Glutamatergic neuron (in vitro differentiated cells): ENCODE results near the gene SCIMP. TPM values are rescaled to one million over a fixed set of nuclear protein-coding genes. Genes with fewer than 3 reads are reported as not detected.

Source experiments
- DNase-seq: peaks from one replicate; pipeline ENCODE4 v3.0.0; 2022
- H3K27ac Mint-ChIP-seq: one replicate; pipeline ENCODE4 v1.8.0; 2020; ENCODE audit warnings: mild to moderate bottlenecking, mixed read lengths, inconsistent platforms; ENCODE audit not compliant: unreplicated experiment
- H3K27me3 Mint-ChIP-seq: one replicate; pipeline ENCODE4 v1.8.0; 2020; ENCODE audit warnings: mild to moderate bottlenecking, moderate library complexity, mixed read lengths, inconsistent platforms; ENCODE audit not compliant: unreplicated experiment
- H3K36me3 Mint-ChIP-seq: one replicate; pipeline ENCODE4 v1.8.0; 2020; ENCODE audit warnings: mild to moderate bottlenecking, mixed read lengths, inconsistent platforms; ENCODE audit not compliant: unreplicated experiment
- H3K4me1 Mint-ChIP-seq: one replicate; pipeline ENCODE4 v1.8.0; 2020; ENCODE audit warnings: mild to moderate bottlenecking, low read depth, mixed read lengths, inconsistent platforms; ENCODE audit not compliant: unreplicated experiment
- H3K4me3 Mint-ChIP-seq: one replicate; pipeline ENCODE4 v1.8.0; 2020; ENCODE audit warnings: mild to moderate bottlenecking, mixed read lengths, inconsistent platforms; ENCODE audit not compliant: unreplicated experiment
- H3K9me3 Mint-ChIP-seq: one replicate; pipeline ENCODE4 v1.8.0; 2020; ENCODE audit warnings: mild to moderate bottlenecking, moderate library complexity, mixed read lengths, inconsistent platforms; ENCODE audit not compliant: unreplicated experiment
- CTCF ChIP-seq: fragments of 200-600 bp; sonication (generic); IDR thresholded peaks from one replicate; pipeline ENCODE4 v1.5.0; 2021; ENCODE audit not compliant: partially characterized antibody, unreplicated experiment
- total RNA-seq: library from RNA; stranded (reverse); fragmentation: NEBNext Ultra II Directional; extraction: Animal tissue kit (Norgen Biotek cat#: 25700); gene quantifications from one replicate; pipeline ENCODE4 v1.2.1, GENCODE V29; 2021; ENCODE audit not compliant: unreplicated experiment

SCIMP gene
- total RNA-seq, 1 donor from 2014 or later = not detected

- DNase-seq = no peak
Observed at GRCh38 chr17:5272322-5272721, 37.7 kb upstream of the SCIMP start.

GRCh38 chr17:5269241-5269960, 34.7 kb upstream of the SCIMP start:
- H3K27me3 Mint-ChIP-seq = no peaks in the 10 kb centered on the region
- no peak overlapping the region for H3K4me3 Mint-ChIP-seq
- H3K27ac Mint-ChIP-seq = no peak overlapping the region
- H3K9me3 Mint-ChIP-seq = peaks cover 2% of the 10 kb centered on the region
- H3K4me1 Mint-ChIP-seq = no peaks in the 10 kb centered on the region
- TF ChIP-seq CTCF = no peak
- H3K36me3 Mint-ChIP-seq = no peaks in the 10 kb centered on the region
- DNase-seq = no peak

More at GRCh38 chr17:5272322-5272721, 37.7 kb upstream of the SCIMP start:
- no peak for TF ChIP-seq CTCF
- no peaks in the 10 kb centered on the region for H3K27me3 Mint-ChIP-seq
- H3K27ac Mint-ChIP-seq = no peak overlapping the region
- H3K36me3 Mint-ChIP-seq = no peaks in the 10 kb centered on the region
- H3K9me3 Mint-ChIP-seq = peaks cover 2% of the 10 kb centered on the region
- H3K4me1 Mint-ChIP-seq = no peaks in the 10 kb centered on the region
- H3K4me3 Mint-ChIP-seq = no peak overlapping the region

GRCh38 chr17:5264893-5265292, 30.2 kb upstream of the SCIMP start:
- H3K27ac Mint-ChIP-seq = no peak overlapping the region
- peaks cover 9% of the 10 kb centered on the region for H3K4me1 Mint-ChIP-seq
- no peaks in the 10 kb centered on the region for H3K36me3 Mint-ChIP-seq
- H3K27me3 Mint-ChIP-seq = peaks cover 3% of the 10 kb centered on the region
- H3K4me3 Mint-ChIP-seq = no peak overlapping the region
- TF ChIP-seq CTCF = no peak
- H3K9me3 Mint-ChIP-seq = peaks cover 4% of the 10 kb centered on the region
- DNase-seq = no peak

GRCh38 chr17:5263441-5263840, 28.8 kb upstream of the SCIMP start:
- DNase-seq = no peak
- TF ChIP-seq CTCF = no peak
- Mint-ChIP-seq H3K9me3 (peaks cover 5% of the 10 kb centered on the region), H3K36me3 (no peaks in the 10 kb centered on the region), H3K27ac (no peak overlapping the region), H3K4me3 (no peak overlapping the region), H3K27me3 (peaks cover 3% of the 10 kb centered on the region), H3K4me1 (peaks cover 9% of the 10 kb centered on the region)

- Mint-ChIP-seq H3K9me3 (peaks cover 5% of the 10 kb centered on the region), H3K36me3 (no peaks in the 10 kb centered on the region), H3K4me1 (peaks cover 9% of the 10 kb centered on the region), H3K27ac (no peak overlapping the region), H3K4me3 (peak overlapping the region; percentile 26), H3K27me3 (peaks cover 4% of the 10 kb centered on the region)
- no peak for TF ChIP-seq CTCF
- no peak for DNase-seq
Observed at GRCh38 chr17:5262416-5262991, 27.8 kb upstream of the SCIMP start.
